Effector CD8-positive, alpha-beta T cell (primary cell): ENCODE measurements around the gene ATP6V0A1.

ENCODE experiments used
- DNase-seq: peaks from one replicate; lab custom pipeline; 2025; lab: John Stamatoyannopoulos, UW

Gene ATP6V0A1

GRCh38 chr17:42561897-42562387, 103.3 kb downstream of the ATP6V0A1 start, which contains the start of gene COASY:
Gene COASY, plus strand, starts transcription at chr17:42562148. Its CDS starts 475 bp downstream, at chr17:42562623.
- DNase-seq: peak; percentile 82

GRCh38 chr17:42562388-42563142, 103.9 kb downstream of the ATP6V0A1 start:
- no peak for DNase-seq

- DNase-seq: no peak
These were observed 104.4 kb downstream of the ATP6V0A1 start for GRCh38 chr17:42563143-42563509.

GRCh38 chr17:42563543-42563942, 104.9 kb downstream of the ATP6V0A1 start:
- no peak for DNase-seq

GRCh38 chr17:42563950-42564349, 105.3 kb downstream of the ATP6V0A1 start:
- DNase-seq: no peak

- no peak for DNase-seq
These were observed 106.3 kb downstream of the ATP6V0A1 start for GRCh38 chr17:42564815-42565522.

- no peak for DNase-seq
These were observed 107.0 kb downstream of the ATP6V0A1 start for GRCh38 chr17:42565523-42566214.

GRCh38 chr17:42566215-42566882, 107.7 kb downstream of the ATP6V0A1 start:
- no peak for DNase-seq

GRCh38 chr17:42566883-42567573, 108.3 kb downstream of the ATP6V0A1 start, which contains the start of gene MLX:
Gene MLX, plus strand, starts transcription at chr17:42567100. Its CDS starts 25 bp downstream, at chr17:42567125.
- peak; percentile 92 for DNase-seq

GRCh38 chr17:42568341-42569111, 109.8 kb downstream of the ATP6V0A1 start:
- DNase-seq: no peak

- DNase-seq: no peak
These were observed 113.0 kb downstream of the ATP6V0A1 start for GRCh38 chr17:42571435-42572225.
